A673 (cell line): ENCODE data around the gene BCKDK. TPM values are rescaled to one million over a fixed set of nuclear protein-coding genes. Genes with fewer than 3 reads are reported as not detected.

ENCODE experiments used
- BruUV-seq: library from RNA; stranded (reverse); fragments of 400-500 nt; replicated peaks from 2 replicates; lab custom pipeline; 2021; lab: Mats Ljungman, UMichigan
- CTCF ChIA-PET: fragments of 300-600 bp; sonication (Branson Sonifier 250); formaldehyde crosslinking; loops from one replicate; lab custom pipeline; 2022; ENCODE audit warnings: antibody characterized with exemption; lab: Charles Lee
- POLR2A ChIA-PET: fragments of 300-600 bp; sonication (Branson Sonifier 250); formaldehyde crosslinking; loops from one replicate; lab custom pipeline; 2022; ENCODE audit warnings: antibody characterized with exemption; ENCODE audit not compliant: low non-redundant PET; lab: Charles Lee
- DNase-seq: peaks from one replicate; pipeline ENCODE4 v3.0.0-alpha.2; 2015; ENCODE audit warnings: low spot score
- H3K27ac ChIP-seq: fragments of 200-600 bp; sonication (generic); 2 replicates; pipeline ENCODE4 v1.5.1; 2016; ENCODE audit warnings: mixed run types, low read depth, mild to moderate bottlenecking, mixed read lengths, antibody characterized with exemption, low read length; ENCODE audit not compliant: poor library complexity, severe bottlenecking
- H3K27me3 ChIP-seq: fragments of 200-600 bp; sonication (generic); replicated peaks from 2 replicates; pipeline ENCODE4 v1.6.1; 2017; ENCODE audit warnings: mixed run types, low read depth, mild to moderate bottlenecking, mixed read lengths, antibody characterized with exemption, low read length; ENCODE audit not compliant: insufficient read depth, poor library complexity
- H3K36me3 ChIP-seq: fragments of 200-600 bp; sonication (generic); 2 replicates; pipeline ENCODE4 v1.6.1; 2016; ENCODE audit warnings: mixed run types, mild to moderate bottlenecking, mixed read lengths, antibody characterized with exemption, low read length; ENCODE audit not compliant: insufficient read depth, poor library complexity, severe bottlenecking
- H3K4me1 ChIP-seq: fragments of 200-600 bp; sonication (generic); 2 replicates; pipeline ENCODE4 v1.6.1; 2017; ENCODE audit warnings: mixed run types, mild to moderate bottlenecking, mixed read lengths, antibody characterized with exemption, low read length; ENCODE audit not compliant: insufficient read depth, poor library complexity, severe bottlenecking
- H3K4me3 ChIP-seq: fragments of 200-600 bp; sonication (generic); 2 replicates; pipeline ENCODE4 v1.5.1; 2016; ENCODE audit warnings: low read depth, mixed run types, mild to moderate bottlenecking, mixed read lengths, low read length; ENCODE audit not compliant: poor library complexity, severe bottlenecking
- H3K9me3 ChIP-seq: fragments of 200-600 bp; sonication (generic); 2 replicates; pipeline ENCODE4 v1.6.1; 2016; ENCODE audit warnings: mixed run types, low read depth, mild to moderate bottlenecking, mixed read lengths, antibody characterized with exemption, low read length; ENCODE audit not compliant: poor library complexity, severe bottlenecking
- CTCF ChIP-seq: fragments of 300-800, 200-600 bp; sonication (generic); conservative IDR thresholded peaks from 2 replicates; pipeline ENCODE4 v1.5.1; 2017; ENCODE audit warnings: low read depth, mild to moderate bottlenecking, antibody characterized with exemption, low read length, moderate library complexity, mixed read lengths
- EZH2 ChIP-seq: fragments of 200-600 bp; sonication (generic); IDR thresholded peaks from 2 replicates; pipeline ENCODE4 v1.6.1; 2017; ENCODE audit warnings: borderline replicate concordance, low read depth, mild to moderate bottlenecking, mixed read lengths, antibody characterized with exemption, low read length; ENCODE audit not compliant: poor library complexity, severe bottlenecking
- intact Hi-C: fragments of 100-400 bp; cut with micrococcal nuclease; formaldehyde crosslinking; loops from one replicate; pipeline ENCODE4 v1.10.0; 2022; ENCODE audit not compliant: unreplicated experiment
- total RNA-seq: library from RNA; stranded (reverse); gene quantifications from 2 replicates; pipeline ENCODE4 v1.2.3, GENCODE V29; 2021

The BCKDK gene
- total RNA-seq, 1 experiment from 2014 or later = 36.6 TPM

DNA sequence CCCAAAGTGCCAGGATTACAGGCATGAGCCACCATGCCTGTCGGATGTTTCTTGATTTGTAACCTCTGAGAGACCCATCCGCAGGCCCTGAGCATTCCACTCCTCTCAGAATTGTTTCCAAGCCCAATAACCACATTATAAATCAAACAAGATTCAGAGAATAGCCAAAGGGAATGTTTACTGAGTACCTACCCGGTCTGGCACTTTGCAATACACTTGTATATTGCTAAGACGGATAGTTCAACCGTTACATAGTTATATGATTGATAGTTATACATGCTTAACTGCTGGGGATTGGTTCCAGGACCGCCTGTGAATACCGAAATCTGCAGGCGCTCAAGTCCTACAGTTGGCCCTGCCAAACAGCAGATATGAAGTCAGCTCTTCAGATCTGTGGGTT lies 6.3 kb downstream of the BCKDK start:
- TF ChIP-seq EZH2 = no peak
- no peak for TF ChIP-seq CTCF
- peaks cover 6% of the 10 kb centered on the region for H3K4me1 ChIP-seq
- ChIA-PET POLR2A (no interaction called here), CTCF (no interaction called here)
- peak overlapping the region; percentile 23 for H3K27ac ChIP-seq
- peaks cover 38% of the 10 kb centered on the region for H3K36me3 ChIP-seq
- intact Hi-C loops = no loop called here
- H3K27me3 ChIP-seq = no peaks in the 10 kb centered on the region
- no peak overlapping the region for H3K4me3 ChIP-seq
- no peaks in the 10 kb centered on the region for H3K9me3 ChIP-seq
- DNase-seq = no peak
- BruUV-seq = no TSS peak

DNA sequence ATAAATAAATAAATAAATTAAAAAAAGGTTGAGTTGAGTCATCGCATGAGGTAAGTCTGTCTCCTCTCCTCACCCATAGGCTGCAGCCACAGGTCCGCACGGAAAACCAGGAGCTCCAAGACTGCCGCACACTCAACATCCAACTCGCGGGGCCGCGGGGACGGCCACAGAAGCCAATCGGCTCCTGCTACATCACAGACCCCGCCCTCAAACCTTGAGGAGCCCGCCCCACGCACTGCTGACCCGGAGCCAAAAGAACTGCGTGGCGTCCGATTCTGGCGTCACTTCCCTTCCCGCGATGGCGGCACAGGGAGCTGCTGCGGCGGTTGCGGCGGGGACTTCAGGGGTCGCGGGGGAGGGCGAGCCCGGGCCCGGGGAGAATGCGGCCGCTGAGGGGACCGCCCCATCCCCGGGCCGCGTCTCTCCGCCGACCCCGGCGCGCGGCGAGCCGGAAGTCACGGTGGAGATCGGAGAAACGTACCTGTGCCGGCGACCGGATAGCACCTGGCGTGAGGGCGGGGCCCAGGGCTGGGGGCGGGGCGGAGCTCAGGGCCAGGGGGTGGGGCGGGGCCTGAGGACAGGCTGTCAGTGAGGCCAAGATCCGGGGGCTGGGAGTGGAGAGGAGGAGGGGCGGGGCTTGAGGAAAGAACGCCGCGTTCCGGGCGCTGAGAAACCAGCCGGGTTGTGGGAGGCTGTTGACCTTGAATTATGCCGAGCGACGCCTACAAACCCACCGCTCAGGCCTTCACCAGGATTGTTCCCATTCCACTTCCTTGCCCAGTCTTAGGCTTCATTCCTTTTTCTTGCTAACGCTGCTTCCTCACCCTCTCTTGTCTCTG lies 9.4 kb downstream of the BCKDK start, which contains the start of gene KAT8:
KAT8 (plus strand) TSS at position 281 of the 839 bp plus-strand sequence; CDS start at position 299, 18 bp downstream.
- Histone ChIP-seq H3K27ac (peak within 1 kb of the TSS; percentile 79), H3K4me3 (peak within 1 kb of the TSS; percentile 74), H3K9me3 (no peaks in the 10 kb centered on the region), H3K36me3 (peaks cover 37% of the 10 kb centered on the region), H3K4me1 (peaks cover 6% of the 10 kb centered on the region), H3K27me3 (no peaks in the 10 kb centered on the region)
- POLR2A ChIA-PET = interaction anchor here (0.6 to 1.2 kb wide), 6 partner anchors 9 to 756 kb away, joined by 3 to 10 read pairs (median 7); partner anchors contain the start of genes FUS and ZNF267
- DNase-seq = peak; percentile 100
- TF ChIP-seq EZH2 (no peak), CTCF (no peak)
- CTCF ChIA-PET = interaction anchor here (0.6 to 1.7 kb wide), 4 partner anchors 25 to 303 kb away, joined by 3 to 10 read pairs (median 4); no protein-coding TSS in a partner anchor
- BruUV-seq = no TSS peak
- intact Hi-C loops = loop anchor here (2.0 kb wide), 1 partner anchor 25 kb away; no protein-coding TSS in a partner anchor

DNA sequence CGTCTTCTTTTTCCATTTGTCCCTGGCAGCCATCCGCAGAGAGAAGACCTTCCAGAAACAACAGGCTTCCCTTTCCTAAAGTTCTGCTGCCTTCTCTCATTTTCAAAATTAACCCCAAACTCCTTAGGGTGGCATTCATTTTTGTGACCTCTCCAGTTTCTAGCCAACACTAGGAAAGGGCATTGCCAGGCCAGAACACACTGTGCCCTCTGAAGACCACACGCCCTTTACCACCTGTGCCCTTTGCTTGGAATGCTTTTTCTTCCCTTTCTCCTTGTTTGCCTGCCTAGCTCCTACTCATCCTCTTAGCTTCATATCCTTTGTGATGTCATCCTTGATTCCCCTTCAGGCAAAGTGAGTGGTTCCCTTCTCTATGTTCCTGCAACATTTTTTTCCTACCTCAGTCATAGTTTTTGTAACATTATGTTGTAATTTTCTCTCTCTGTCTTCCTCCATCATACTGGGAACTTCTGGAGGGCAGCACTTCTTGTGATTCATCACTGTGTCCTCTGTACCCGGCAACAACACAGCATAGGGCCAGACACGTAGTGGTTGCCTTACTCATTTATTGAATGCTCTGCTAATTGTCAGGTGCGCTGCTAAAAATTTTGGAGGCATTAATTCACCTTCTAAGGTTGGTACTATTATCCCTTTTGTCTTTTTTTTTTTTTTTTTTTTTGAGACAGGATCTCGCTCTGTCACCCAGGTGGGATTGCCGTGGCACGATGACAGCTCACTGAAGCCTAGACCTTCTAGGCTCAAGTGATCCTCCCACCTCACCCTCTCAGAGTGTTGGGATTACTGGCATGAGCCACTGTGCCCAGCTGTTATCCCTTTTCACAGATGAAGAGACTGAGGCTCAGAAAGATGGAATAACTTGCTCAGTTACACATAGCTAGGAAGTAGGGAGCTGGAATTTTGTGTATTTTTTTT lies 10.3 kb downstream of the BCKDK start:
- TF ChIP-seq CTCF = no peak
- no peak for TF ChIP-seq EZH2
- BruUV-seq = TSS peak; percentile 45
- DNase-seq = no peak
- H3K27ac ChIP-seq = peak overlapping the region; percentile 79
- intact Hi-C loops = no loop called here
- H3K27me3 ChIP-seq = no peaks in the 10 kb centered on the region
- peaks cover 39% of the 10 kb centered on the region for H3K36me3 ChIP-seq
- ChIA-PET CTCF (interaction anchor here (1.0 to 1.7 kb wide), 2 partner anchors 24 to 164 kb away, joined by 5 to 10 read pairs; no protein-coding TSS in a partner anchor), POLR2A (interaction anchor here (0.6 kb wide), 2 partner anchors 23 to 121 kb away, joined by 4 to 5 read pairs; no protein-coding TSS in a partner anchor)
- peaks cover 6% of the 10 kb centered on the region for H3K4me1 ChIP-seq
- no peaks in the 10 kb centered on the region for H3K9me3 ChIP-seq
- peak overlapping the region; percentile 74 for H3K4me3 ChIP-seq
